NT2/D1 (cell line): ENCODE results near the gene KCNS3.

Experiments used
- SUZ12 ChIP-seq: IDR thresholded peaks from 2 replicates; pipeline ENCODE4 v1.6.1; 2011; ENCODE audit not compliant: insufficient read length, insufficient read depth; ENCODE audit errors: extremely low read depth
- ZNF274 ChIP-seq: IDR thresholded peaks from 2 replicates; pipeline ENCODE4 v1.6.1; 2011; ENCODE audit warnings: mild to moderate bottlenecking, low read depth, low read length

GRCh38 chr2:17960925-17961324 is 82.5 kb downstream of the KCNS3 start:
- TF ChIP-seq SUZ12 (no peak), ZNF274 (no peak)
